K562 (cell line): ENCODE results near the gene NRSN2. TPM values are rescaled to one million over a fixed set of nuclear protein-coding genes. Genes with fewer than 3 reads are reported as not detected.

ENCODE experiments used
- CC2D1A ChIP-seq: fragments of 450-650 bp; IDR thresholded peaks from 2 replicates; pipeline ENCODE4 v1.6.1; 2017; ENCODE audit warnings: mild to moderate bottlenecking
- CCNT2 ChIP-seq: IDR thresholded peaks from 2 replicates; pipeline ENCODE4 v1.6.1; 2011; ENCODE audit warnings: borderline replicate concordance, low read depth, mild to moderate bottlenecking, moderate library complexity, mixed read lengths, low read length; ENCODE audit not compliant: insufficient read length; ENCODE audit errors: extremely low read depth
- DEAF1 ChIP-seq: fragments of 450-650 bp; formaldehyde crosslinking; IDR thresholded peaks from 2 replicates; pipeline ENCODE4 v1.4.0; 2020; ENCODE audit warnings: mild to moderate bottlenecking, moderate library complexity
- KDM2B ChIP-seq: fragments of 250-450 bp; sonication (Bioruptor Pico); IDR thresholded peaks from 2 replicates; pipeline ENCODE4 v1.8.0; 2021; ENCODE audit warnings: mild to moderate bottlenecking, moderate library complexity
- SMAD4 ChIP-seq: fragments of 250-450 bp; sonication (Bioruptor Pico); conservative IDR thresholded peaks from 2 replicates; pipeline ENCODE4 v1.8.0; 2021; ENCODE audit warnings: inconsistent platforms, mild to moderate bottlenecking, moderate library complexity
- SRSF3 ChIP-seq: fragments of 200-400 bp; formaldehyde crosslinking; IDR thresholded peaks from 2 replicates; pipeline ENCODE4 v1.6.1; 2016; ENCODE audit warnings: mild to moderate bottlenecking, low read length, moderate library complexity; ENCODE audit not compliant: insufficient read depth
- XRCC4 ChIP-seq: IDR thresholded peaks from one replicate; pipeline ENCODE4 v1.6.1; 2011; ENCODE audit not compliant: insufficient read depth, insufficient read length; ENCODE audit errors: extremely low read depth
- ZBTB40 ChIP-seq, 2 experiments: fragments of 450-650 bp in 1 of 2; sonication (generic) in 1 of 2; formaldehyde crosslinking in 1 of 2; IDR thresholded peaks; 2 replicates each; pipeline versions ENCODE4 v1.7.1 to v1.9.0; 2016 to 2022; ENCODE audit warnings: inconsistent platforms in 1 of 2, mild to moderate bottlenecking in 1 of 2, missing genetic modification reagents in 1 of 2
- ZNF124 ChIP-seq: sonication (generic); formaldehyde crosslinking; IDR thresholded peaks from 2 replicates; pipeline ENCODE4 v1.8.1; 2022; ENCODE audit warnings: missing genetic modification reagents
- ZNF766 ChIP-seq: fragments of 200-800 bp; sonication (Bioruptor generic); conservative IDR thresholded peaks from 2 replicates; pipeline ENCODE4 v1.6.1; 2016; ENCODE audit warnings: missing genetic modification characterization, missing compliant biosample characterization
- ZSCAN29 ChIP-seq: fragments of 450-650 bp; IDR thresholded peaks from 2 replicates; pipeline ENCODE4 v1.6.1; 2017
- polyA plus RNA-seq, 8 experiments: library from polyadenylated mRNA; depleted of rRNA in 4 of 8; stranded (reverse) in 5 of 8; unstranded in 3 of 8; fragments of >200 nt; fragmentation: Nextera tagmentation in 2 of 8; fragmentation: Illumina TruSeq in 1 of 8; extraction: Ambion mirVana in 2 of 8; extraction: Trizol in 1 of 8; gene quantifications; 2 replicates each; pipeline versions ENCODE4 v1.2.1 to v1.2.3, GENCODE V29; 2011 to 2014; ENCODE audit warnings: inconsistent platforms in 1 of 8, missing spikeins in 1 of 8
- total RNA-seq, 7 experiments: library from RNA; depleted of rRNA in 6 of 7; stranded (reverse); fragments of >200 nt in 6 of 7; fragmentation: Illumina TruSeq in 2 of 7; extraction: Trizol in 2 of 7; gene quantifications; 2 replicates each; pipeline versions ENCODE4 v1.2.1 to v1.2.3, GENCODE V29; 2011 to 2021; ENCODE audit warnings: low replicate concordance in 1 of 7
- TF ChIP-seq, protein P1 (sequence below): fragments of 450-650 bp; formaldehyde crosslinking; IDR thresholded peaks from 2 replicates; pipeline ENCODE4 v1.4.0; 2022; ENCODE audit warnings: missing genetic modification characterization
- TF ChIP-seq, protein P2 (sequence below): sonication (generic); formaldehyde crosslinking; IDR thresholded peaks from 2 replicates; pipeline ENCODE4 v1.5.0; 2020; ENCODE audit warnings: missing genetic modification reagents

NRSN2 gene
- total and polyA plus RNA-seq, 9 of the 15 experiments (the other 6 are each of a cell fraction or from before 2014, with no cell fraction given) = 7.5 to 29.7 (median 11.1) TPM

GRCh38 chr20:380763-381580, 34.1 kb downstream of the NRSN2 start (continued):
- TF ChIP-seq, protein P1, sequence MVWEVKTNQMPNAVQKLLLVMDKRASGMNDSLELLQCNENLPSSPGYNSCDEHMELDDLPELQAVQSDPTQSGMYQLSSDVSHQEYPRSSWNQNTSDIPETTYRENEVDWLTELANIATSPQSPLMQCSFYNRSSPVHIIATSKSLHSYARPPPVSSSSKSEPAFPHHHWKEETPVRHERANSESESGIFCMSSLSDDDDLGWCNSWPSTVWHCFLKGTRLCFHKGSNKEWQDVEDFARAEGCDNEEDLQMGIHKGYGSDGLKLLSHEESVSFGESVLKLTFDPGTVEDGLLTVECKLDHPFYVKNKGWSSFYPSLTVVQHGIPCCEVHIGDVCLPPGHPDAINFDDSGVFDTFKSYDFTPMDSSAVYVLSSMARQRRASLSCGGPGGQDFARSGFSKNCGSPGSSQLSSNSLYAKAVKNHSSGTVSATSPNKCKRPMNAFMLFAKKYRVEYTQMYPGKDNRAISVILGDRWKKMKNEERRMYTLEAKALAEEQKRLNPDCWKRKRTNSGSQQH = no peak
- TF ChIP-seq CC2D1A (no peak), CCNT2 (peak; percentile 99), ZBTB40 (IDR thresholded peaks at IDR 0.05) (peak; percentile 67), ZBTB40 (CRISPR knock-in tag; IDR thresholded peaks at IDR 0.05) (no peak; the same call in 1 of the 2 replicates), ZSCAN29 (peak; percentile 23; the same call in 1 of the 2 replicates), KDM2B (CRISPR knock-in tag) (no peak), ZNF124 (CRISPR knock-in tag) (no peak), DEAF1 (CRISPR knock-in tag) (0 out of 2 replicates have a peak, but pooled peaks have one; percentile 13), ZNF766 (CRISPR knock-in tag) (0 out of 2 replicates have a peak, but pooled peaks have one; percentile 51), SRSF3 (peak; percentile 89; the same call in 1 of the 2 replicates), XRCC4 (no peak), SMAD4 (CRISPR knock-in tag) (peak; percentile 100)
- TF ChIP-seq, protein P2, sequence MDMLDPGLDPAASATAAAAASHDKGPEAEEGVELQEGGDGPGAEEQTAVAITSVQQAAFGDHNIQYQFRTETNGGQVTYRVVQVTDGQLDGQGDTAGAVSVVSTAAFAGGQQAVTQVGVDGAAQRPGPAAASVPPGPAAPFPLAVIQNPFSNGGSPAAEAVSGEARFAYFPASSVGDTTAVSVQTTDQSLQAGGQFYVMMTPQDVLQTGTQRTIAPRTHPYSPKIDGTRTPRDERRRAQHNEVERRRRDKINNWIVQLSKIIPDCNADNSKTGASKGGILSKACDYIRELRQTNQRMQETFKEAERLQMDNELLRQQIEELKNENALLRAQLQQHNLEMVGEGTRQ (CRISPR knock-in tag) = no peak
